ENCODE data around the gene REEP3.

Gene REEP3

DNA sequence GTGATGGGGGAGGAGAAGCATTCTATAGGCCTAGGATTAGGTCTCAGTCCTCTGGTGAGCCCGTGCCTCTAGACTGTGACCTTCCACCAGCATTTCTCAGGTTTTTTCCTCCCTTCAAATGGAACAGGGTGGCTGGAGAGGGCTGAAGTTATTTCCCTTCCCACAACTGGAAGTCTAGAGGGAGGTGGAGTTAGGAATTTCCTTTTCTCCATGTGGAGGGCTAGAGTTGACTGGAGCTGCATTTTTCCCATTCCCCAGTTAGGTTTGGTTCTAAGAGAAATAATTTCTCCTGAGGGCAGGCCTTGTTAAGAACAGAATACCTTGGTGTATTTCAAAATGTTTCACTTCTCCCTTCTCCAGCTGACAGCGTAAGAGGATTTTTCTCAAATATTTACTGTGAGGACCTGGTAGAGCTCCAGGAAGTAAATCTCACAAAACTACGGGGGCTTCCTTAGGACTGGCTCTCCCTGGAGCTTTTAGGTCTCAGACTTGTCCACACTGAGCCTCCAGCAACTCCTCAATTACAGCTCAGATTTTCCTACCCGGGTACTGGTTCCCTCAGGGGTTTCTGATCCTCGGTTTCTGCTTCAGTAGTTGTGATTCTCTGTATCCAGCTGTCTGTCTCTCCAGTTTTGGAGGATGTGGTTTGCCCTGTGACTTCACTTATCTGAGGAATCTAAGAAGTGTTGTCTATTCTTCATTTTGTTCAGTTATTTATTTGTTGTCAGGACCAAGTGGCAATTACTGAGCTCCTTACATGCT, 6.0 kb upstream of the REEP3 start:
- no peak for DNase-seq

DNA sequence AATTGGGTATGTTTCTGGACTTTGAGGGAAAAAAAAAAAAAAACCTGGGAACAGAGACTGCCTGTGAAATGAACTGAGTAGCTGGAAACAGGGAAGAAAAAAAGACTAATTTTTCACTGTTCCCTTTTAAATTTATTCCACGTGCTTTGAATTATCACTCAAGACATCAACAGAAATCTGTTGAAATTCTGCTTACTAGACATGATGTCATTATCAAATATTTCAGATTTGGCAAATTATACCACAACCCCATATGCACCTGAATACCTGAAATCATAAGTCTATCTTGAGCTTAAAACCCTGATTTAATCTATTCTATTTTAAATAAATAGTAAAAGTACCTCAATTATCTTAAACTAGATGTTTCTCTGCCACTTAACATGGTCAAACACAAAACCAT, 5.0 kb upstream of the REEP3 start:
- DNase-seq: no peak

DNA sequence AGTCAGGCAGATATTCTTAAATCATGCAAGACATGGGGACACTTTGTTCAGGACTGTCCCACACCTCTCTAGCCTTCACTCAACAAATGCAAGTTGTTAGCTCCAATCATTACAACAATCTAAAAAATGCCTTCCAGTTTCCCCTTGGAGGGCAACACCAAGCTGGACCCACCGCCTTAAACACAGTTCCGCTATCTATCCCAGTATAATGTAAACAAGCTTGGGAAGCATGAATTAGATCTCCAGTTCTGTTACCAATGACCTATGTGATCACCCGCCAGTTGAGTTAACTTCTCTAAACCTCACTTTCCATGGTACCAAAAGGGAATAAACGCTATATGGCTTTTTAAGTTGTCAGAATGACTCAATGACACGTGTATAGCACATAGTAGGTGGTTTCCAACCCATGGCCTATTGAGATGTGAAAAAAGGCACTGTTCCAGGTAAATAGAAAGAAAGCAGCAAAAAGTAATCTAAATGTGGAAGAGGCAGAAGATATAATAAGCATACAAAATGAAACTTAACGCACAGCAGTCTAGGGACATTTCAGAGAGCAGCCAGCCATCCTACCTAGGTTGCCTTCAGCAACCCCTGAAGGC, 2.4 kb upstream of the REEP3 start:
- no peak for DNase-seq

DNA sequence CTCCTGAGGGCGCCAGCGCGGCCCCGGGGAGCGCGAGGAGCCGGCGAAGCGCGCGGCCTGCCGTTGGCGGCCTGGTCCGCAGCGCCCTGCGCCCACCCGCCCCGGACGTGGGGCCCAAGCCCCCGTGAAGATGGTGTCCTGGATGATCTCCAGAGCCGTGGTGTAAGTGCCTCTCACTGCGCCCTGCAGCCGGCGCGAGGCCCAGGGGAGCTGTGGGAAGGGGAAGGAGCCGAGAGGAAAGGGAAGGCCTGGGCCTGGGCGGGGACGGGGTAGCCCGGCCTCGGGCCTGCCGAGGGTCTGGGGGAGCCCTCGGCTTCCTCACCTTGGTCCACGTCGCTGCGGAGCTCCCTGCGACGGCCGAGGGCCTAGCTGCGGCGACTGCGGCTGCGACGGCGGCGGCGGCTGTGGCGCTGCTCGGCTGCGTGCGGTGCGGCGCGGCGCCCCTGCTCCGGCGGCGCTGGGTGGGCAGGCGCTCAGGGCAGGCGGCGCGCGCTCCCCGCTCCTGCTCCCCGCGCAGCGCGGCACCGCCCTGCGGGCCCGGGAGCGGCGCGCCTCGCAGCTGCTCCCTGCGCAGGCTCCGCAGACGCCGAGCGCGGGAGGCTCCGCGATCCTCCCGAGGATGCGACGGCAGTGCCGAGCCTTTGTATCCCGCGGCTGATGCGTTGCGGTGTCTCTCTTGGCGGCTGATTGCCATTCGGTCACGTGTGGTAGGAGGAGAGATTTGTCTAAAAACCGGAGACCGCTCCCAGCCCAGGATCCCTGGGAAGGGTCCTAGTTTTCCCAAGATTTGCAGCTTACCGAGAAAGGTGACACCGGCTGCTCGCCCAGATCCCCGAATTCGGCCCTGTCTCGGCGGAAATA, 445 bp downstream of the REEP3 start:
- peak; percentile 51 for DNase-seq

DNA sequence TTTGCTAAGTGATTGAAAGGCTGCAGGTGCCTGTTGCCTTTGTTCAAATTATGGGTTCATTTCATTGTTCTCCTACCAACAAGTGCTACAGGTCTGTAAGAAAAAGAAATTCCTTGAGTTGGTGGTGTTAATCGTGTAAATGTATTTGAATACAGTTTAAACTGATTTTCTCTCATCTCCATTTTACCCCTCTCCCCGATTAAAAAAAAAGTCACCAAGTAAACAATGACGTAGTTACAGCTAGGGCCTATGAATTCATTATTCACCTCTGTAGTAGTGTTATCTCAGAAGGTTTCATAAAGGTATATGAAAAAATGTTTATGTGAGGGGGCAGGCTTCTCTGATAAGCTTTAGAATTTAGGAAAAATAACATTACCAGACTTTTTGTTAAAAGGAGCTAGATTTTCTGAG, 1.1 kb downstream of the REEP3 start:
- DNase-seq: no peak

DNA sequence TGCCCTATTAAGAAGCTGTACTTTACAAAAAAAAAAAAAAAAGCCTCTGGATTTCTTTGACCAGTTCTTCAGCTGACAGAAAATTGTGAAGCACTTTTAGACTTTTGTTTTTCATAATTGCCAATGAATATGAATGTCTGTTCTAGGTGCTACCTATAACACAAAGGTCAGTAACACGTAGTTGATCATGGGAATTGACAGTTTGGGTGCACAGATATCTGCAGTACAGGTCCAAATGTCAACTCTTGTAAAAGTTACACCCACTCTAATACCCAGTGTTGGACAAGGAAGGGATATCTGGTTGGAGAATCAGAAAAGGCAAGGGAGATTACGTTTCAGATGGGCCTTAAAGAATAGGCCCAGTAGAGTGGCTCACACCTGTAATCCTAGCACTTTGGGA, 1.8 kb downstream of the REEP3 start:
- DNase-seq: no peak

DNA sequence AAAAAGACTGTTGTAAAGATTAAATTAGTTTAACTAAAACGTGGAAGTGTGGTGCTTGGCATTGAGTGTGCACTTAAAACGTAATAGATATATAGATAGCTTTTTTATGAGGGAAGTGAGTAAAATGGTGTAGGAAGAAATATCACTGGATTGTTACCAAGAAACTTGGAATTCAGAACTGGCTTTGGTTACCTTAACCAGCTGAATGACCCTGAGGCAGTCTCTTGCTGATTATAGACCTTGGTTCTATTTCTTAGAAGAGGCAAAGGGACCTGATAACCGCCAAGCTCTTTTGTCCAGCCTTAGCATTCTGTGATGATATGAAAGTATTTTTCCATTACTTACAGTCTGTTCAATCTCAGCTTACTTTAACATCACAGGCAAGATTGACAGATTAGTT, 3.8 kb downstream of the REEP3 start:
- no peak for DNase-seq

DNA sequence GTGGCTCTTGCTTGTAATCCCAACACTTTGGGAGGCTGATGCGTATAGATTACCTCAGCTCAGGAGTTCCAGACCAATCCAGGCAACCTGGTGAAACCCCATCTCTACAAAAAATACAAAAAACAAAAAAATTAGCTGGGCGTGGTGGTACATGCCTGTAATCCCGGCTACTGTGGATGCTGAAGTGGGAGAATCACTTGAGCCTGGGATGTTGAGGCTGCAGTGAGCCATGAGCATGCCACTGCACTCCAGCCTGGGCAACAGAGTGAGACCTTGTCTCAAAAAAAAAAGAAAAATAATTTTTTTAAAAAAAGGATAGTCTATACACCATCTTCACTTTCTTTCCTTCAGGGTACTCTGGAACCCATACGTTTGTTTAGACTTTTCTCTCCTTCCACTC, 6.2 kb downstream of the REEP3 start:
- no peak for DNase-seq

DNA sequence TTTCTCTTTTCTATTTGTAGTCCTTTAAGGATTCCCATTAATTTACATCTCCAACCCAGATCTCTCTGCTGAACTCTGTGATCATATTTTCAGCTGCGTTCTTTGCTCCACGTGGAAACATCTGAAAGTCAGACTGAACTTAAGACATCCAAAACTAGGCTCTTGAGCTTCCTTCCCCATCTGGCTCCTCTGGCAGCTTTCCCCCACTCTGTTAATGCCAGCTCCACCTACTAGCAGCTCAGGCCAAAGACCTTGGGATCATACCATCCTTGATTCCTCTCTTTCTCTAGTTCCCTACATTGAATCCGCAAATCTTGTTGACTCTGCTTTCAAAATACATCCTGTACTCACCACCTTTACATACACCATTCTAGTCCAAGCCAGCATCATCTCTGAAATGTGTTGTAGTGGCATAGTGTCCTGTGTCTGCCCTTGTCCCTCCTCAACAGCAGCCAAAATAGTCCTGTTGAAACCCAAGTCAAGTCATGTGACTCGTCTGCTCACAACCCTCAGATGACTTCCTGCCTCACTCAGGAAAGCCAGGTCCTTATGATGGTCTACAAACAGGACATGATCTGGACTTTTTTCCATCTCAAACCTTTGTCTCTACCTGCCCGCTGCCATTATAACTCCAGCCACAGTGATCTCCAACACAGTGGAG, 7.0 kb downstream of the REEP3 start:
- no peak for DNase-seq

DNA sequence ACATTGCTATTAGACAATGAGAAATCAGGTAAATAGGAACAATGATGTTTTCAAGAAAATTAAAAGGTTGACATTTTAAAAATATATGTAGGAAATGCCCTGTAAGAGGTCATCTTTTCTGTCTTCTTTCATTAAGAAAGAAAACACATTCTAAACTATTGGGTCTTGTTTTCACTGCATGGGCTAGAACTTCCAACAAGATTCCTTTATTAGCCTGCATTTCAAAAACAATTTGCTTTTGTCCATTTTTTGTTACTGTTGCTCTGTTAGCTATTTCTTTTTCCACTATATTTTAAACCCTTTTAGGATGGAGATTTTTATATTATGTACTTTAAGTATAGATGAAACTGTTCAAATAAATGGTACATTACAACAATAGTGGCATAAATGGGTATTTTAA, 9.2 kb downstream of the REEP3 start:
- no peak for DNase-seq

DNA sequence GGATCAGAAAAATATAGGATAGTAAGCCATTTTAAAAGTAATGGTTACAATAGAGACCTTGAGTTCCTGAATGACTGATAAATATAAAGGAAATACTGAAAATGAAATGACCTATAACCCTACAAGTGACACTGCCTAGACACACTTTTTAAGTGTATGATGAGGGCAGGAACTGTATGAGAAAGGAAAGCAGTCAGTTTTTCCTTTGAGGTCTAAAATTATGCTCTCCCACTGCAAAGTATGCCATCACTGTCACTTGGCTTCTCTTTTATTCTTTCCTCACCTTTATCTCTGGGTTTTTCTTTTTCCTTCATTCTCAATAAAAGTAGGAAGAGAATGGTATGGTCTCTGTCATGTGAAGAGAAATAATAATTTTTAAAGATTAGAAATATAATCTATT, 13.5 kb downstream of the REEP3 start:
- DNase-seq: no peak

DNA sequence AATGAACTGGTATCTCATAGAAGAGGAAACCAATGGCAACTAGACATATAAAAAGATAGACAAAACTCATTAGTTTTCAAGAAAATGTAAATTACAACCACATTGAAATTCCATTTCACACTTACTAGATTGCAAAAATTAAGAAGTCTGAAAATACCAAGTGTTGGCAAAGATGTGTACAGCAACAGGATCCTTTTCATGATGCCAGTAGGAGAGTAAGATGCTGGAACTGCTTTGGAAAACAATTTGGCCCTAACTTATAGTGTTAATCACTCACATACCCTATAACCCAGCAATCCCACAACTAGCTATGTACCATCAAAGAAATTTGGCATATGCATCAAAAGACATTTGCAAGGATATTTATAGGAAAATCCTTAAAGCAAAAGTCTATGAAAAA, 15.5 kb downstream of the REEP3 start:
- DNase-seq: no peak

DNA sequence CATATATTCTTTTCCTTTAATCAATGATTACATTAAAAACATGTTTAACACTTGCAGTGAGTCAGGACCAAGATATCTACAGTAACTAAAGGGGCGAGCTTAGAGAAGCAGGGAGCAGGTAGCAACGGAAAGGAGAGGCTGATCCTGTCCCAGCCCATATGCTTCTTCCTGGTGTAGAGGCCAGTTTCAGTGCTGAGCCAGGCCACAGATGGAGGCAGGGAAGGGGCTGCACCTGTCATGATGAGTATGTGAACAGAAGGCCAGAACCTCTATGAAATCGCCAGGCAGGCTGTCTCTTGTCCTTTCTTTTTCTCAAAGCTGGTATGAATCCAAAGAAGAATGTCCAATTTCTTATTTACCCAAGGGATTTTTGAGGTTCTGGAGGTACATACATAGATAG, 16.3 kb downstream of the REEP3 start:
- no peak for DNase-seq

DNA sequence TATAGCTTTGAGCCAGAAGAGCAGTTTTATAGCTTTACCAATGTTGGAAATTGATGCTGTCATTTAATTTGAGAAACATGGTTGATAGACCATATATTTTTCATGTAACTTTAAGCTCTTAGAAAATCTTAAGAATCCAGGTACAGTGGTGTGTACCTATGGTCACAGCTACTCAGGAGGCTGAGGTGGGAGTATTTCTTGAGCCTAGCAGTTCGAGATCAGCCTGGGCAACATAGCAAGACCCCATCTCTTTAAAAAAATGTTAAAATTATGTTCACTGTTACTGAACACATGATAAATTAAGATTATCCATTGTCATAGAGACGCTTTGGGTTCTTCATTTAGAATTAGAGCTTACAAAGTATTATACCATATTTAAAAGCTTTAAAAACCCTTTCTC, 18.2 kb downstream of the REEP3 start:
- no peak for DNase-seq

DNA sequence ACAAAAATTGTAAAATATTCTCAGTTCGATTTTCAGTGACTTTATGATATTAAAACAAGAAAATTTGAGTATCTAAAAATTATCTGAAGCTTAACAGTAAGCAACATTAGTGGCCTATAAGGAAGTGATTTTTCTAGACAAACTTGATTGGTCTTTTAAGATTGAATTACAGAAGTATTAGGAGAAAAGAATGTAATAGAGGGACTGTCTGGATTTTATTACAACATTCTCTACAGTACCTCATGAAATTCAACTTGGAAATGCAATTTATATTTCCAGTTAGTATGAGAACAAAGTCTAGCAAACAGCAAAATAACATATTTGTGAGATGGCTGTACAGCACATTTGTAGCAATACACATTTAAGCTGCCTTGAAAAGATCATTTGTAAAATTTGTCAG, 18.8 kb downstream of the REEP3 start:
- no peak for DNase-seq

DNA sequence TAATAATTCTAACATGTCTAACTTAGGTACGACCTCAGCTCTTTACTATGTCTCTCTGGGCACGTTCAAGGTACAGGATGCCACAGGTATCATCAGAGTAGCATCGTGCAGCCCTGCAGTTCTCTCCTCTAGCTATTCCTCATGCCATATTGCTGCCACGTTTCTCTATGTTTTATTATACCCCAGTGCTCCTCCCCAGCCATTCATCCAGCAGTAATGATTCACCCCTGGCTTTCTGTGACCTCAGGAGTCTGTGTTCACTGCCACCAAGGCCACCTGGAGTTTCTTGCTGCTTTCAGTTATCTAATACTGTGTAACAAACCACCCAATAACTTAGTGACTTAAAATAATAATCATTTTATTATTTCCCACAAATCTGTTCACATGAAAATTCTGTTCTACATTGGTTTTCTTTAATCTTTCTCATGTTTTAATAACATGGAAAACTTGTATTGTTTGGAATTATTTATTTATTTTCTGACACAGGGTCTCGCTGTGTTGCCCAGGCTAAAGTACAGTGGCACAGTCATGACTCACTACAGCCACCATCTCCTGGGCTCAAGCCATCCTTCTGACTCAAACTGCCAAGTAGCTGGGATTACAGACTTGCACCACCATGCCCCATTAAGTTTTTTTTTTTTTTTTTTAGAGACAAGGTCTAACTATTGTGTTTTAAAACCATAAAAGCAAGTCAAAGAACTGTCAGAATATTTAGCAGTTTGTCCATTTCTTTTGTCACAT, 21.8 kb downstream of the REEP3 start:
- DNase-seq: no peak

DNA sequence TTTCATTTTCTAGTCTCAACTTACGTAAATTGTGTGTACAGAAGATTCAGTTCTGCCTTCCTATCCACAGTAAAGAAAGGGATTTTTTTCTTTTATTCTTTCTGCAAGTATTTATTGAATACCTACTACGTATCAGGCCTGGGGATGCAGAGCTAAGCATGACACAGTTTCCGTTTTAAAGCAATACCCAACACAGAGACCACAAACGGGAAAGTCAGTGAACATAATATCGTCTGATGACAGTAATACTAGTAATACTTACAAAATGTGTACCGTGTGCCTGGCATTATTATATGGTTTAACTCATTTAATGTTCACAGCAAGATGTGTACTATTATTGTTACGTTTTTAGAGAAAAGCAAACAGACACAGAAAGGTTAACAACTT, 22.4 kb downstream of the REEP3 start:
- DNase-seq: no peak

DNA sequence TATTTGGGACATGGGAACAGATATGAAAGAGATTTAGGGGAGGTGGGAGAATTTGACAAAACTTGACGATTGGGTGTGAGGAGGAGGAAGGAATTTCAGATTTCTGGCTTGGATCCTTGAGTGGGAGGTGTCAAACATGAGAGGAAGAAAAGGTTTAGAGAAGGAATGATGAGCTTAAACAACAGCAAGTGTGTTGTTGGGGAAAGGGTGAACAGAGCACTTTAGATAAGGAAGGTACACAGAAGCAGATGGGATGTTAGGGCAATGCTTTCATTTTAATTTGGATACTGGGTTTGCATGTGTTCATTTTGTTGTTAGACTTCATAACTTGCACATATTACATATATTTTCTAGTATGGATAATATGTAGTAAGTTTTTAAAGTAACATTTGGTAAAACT, 23.2 kb downstream of the REEP3 start:
- DNase-seq: no peak

DNA sequence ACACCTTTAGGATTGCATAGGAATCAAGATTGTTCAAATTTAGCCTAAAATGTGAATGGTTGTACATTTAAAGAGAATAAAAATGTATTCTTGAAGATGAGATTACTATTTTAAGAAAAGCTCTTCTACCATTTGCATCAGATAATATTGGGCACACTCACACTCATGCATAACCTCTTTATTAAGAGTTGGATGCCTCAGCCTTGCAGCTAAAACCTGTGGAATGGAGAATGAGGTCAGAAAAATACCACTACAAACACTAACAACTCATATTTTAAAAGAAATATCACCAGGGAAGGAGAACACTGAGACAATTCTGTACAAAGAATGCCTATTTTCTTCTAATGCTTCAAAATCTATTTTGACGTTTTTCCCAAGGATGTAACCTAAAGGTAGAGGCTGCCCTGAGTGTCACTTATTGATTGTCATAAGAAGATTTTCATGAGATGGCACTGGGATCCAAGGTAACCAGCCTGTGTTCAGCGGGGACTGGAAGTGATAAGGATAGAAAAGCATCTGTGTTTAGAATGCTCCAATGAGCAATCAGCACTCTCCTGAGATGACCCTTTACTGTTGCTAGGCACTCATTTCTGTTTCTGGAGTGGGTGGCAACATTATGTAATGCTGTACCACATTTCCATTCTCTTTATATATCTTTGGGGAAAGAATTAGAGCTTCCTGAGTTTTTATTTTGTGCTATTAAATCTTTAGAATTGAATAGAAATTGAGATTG, 26.6 kb downstream of the REEP3 start:
- DNase-seq: no peak

DNA sequence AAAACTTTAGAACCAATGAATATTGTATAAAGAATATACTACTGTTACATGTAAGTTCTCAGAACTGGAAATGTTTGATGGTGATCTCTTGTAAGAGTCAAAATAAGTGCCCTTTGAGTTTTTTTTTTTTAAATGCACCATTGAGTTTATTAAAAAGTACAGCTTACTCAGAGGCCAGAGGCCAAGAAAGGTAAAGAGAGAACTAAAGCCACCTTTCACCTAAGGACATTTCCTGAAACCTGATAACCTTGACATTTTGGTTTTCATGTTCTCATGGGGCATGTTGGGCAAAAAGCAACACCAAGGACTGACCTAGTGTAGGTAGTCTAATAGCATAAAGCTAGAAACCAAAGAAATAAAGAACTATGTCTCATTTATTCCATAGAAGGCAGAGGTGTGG, 27.7 kb downstream of the REEP3 start:
- no peak for DNase-seq

DNA sequence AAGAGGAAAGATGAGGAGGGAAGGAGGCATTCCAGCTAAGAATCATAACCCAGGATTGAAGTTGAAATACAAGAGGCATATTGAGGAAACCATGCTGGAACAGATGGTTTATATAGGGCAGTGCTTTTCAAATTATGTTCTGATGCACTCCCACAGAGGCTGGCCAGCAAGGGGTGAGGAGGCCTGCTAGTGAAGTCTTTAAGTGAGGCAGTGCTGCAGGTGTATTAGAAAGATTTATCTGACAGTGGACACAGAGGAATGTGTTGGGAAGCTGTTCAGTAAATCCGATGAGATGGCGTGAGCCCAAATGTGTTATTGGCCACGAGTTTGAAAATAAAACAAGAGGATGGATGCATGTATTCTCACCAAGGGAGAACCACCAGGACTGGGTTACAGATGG, 28.6 kb downstream of the REEP3 start:
- DNase-seq: no peak

DNA sequence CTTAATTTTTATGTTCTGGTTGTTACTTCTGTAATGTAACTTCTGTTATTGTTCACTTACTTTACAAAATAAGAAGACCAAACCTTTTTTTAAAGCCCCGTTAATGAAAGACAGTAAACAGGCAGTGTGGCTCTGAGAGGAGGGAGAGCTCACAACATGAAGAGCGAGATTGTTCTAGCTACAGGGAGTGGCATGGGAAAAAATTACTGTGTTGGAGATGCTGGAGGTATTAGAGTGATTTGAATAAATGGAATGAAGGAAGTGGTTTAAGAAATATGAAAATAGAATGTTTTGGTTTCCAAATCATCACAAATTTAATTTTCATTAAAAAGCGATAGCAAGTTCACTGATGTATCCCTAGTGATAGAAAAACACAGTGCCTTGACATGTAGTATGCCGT, 31.8 kb downstream of the REEP3 start:
- DNase-seq: no peak
